HCT116 (cell line): ENCODE results near the gene LSMEM2. TPM values are rescaled to one million over a fixed set of nuclear protein-coding genes. Genes with fewer than 3 reads are reported as not detected.

ENCODE experiments used
- ATAC-seq: fragments of 200-7000 bp; cut with Tn5 transposase; 2 replicates; pipeline ENCODE4 v1.9.1; 2020; ENCODE audit warnings: mild to moderate bottlenecking, moderate library complexity
- BruUV-seq: library from RNA; stranded (reverse); fragments of 400-500 nt; replicated peaks from 2 replicates; lab custom pipeline; 2021; lab: Mats Ljungman, UMichigan
- CTCF ChIA-PET: fragments of 300-600 bp; sonication (Branson Sonifier 250); formaldehyde crosslinking; loops from one replicate; lab custom pipeline; 2021; ENCODE audit warnings: antibody characterized with exemption; lab: Charles Lee
- POLR2A ChIA-PET: fragments of 300-600, 350-600 bp; sonication (Branson Sonifier 250); formaldehyde crosslinking; loops from one replicate; lab custom pipeline; 2021; ENCODE audit warnings: antibody characterized with exemption; lab: Charles Lee
- RAD21 ChIA-PET, 2 experiments: fragments of 300-600 bp; sonication (Branson Sonifier 250); formaldehyde crosslinking; loops; one replicate each; lab custom pipeline; 2023; ENCODE audit warnings: low total read pairs in 2 of 2; ENCODE audit not compliant: uncharacterized antibody in 2 of 2, unreplicated experiment in 2 of 2, low non-redundant PET in 1 of 2; lab: Charles Lee
- DNase-seq: peaks from one replicate; pipeline ENCODE4 v3.0.0-alpha.2; 2010; ENCODE audit warnings: low read depth, low spot score
- H2AFZ ChIP-seq: fragments of 200-600 bp; shearing (Covaris generic), sonication (generic); 2 replicates; pipeline ENCODE4 v1.6.1; 2017; ENCODE audit warnings: low read depth, mixed run types, mixed read lengths, antibody characterized with exemption, low read length; ENCODE audit not compliant: poor library complexity, severe bottlenecking
- H3K27ac ChIP-seq: 2 replicates; pipeline ENCODE4 v1.5.1; 2012; ENCODE audit warnings: low read depth, low read length
- H3K27me3 ChIP-seq: fragments of 200-600 bp; sonication (generic); 2 replicates; pipeline ENCODE4 v1.6.1; 2016; ENCODE audit warnings: mixed run types, low read length, mixed read lengths; ENCODE audit not compliant: insufficient read depth
- H3K36me3 ChIP-seq, 2 experiments: fragments of 200-500 bp in 1 of 2; fragments of 200-600 bp in 1 of 2; sonication (Bioruptor generic) in 1 of 2; sonication (generic) in 1 of 2; 2 replicates each; pipeline versions ENCODE4 v1.5.1 to v1.6.1; 2014 to 2016; ENCODE audit warnings: low read length in 2 of 2, inconsistent platforms in 1 of 2, mixed read lengths in 1 of 2, mixed run types in 1 of 2; ENCODE audit not compliant: insufficient read depth in 2 of 2, control insufficient read depth in 1 of 2
- H3K4me1 ChIP-seq, 2 experiments: fragments of 200-600 bp in 1 of 2; sonication (generic) in 1 of 2; 2 replicates each; pipeline versions ENCODE4 v1.5.1 to v1.6.1; 2012 to 2017; ENCODE audit warnings: low read length in 2 of 2, inconsistent platforms in 1 of 2, mild to moderate bottlenecking in 1 of 2, mixed read lengths in 1 of 2, mixed run types in 1 of 2, moderate library complexity in 1 of 2; ENCODE audit not compliant: insufficient read depth in 2 of 2, control insufficient read depth in 1 of 2
- H3K4me2 ChIP-seq: fragments of 200-600 bp; sonication (generic); 2 replicates; pipeline ENCODE4 v1.6.1; 2017; ENCODE audit warnings: mixed run types, low read length, mixed read lengths
- H3K4me3 ChIP-seq, 2 experiments: fragments of 200-600 bp in 1 of 2; sonication (generic) in 1 of 2; replicated peaks in 1 of 2; 2 replicates each; pipeline ENCODE4 v1.5.1; 2011 to 2016; ENCODE audit warnings: low read length in 2 of 2, control low read depth in 1 of 2, low read depth in 1 of 2, mild to moderate bottlenecking in 1 of 2, mixed read lengths in 1 of 2, mixed run types in 1 of 2
- H3K79me2 ChIP-seq: fragments of 200-600 bp; sonication (generic); 2 replicates; pipeline ENCODE4 v1.6.1; 2017; ENCODE audit warnings: mild to moderate bottlenecking, mixed run types, low read length, moderate library complexity, mixed read lengths; ENCODE audit not compliant: insufficient read depth
- H3K9ac ChIP-seq: fragments of 200-600 bp; sonication (generic); 2 replicates; pipeline ENCODE4 v1.6.1; 2016; ENCODE audit warnings: low read length, mixed read lengths
- H3K9me2 ChIP-seq: fragments of 200-600 bp; sonication (generic), shearing (Covaris generic); 2 replicates; pipeline ENCODE4 v1.6.1; 2017; ENCODE audit warnings: mixed run types, mild to moderate bottlenecking, moderate library complexity; ENCODE audit not compliant: insufficient read depth
- H3K9me3 ChIP-seq, 2 experiments: fragments of 200-500 bp in 1 of 2; fragments of 200-600 bp in 1 of 2; sonication (Bioruptor generic) in 1 of 2; sonication (generic) in 1 of 2; 2 replicates each; pipeline ENCODE4 v1.6.1; 2014 to 2017; ENCODE audit warnings: low read length in 2 of 2, mixed read lengths in 2 of 2, inconsistent platforms in 1 of 2, low read depth in 1 of 2, mild to moderate bottlenecking in 1 of 2, mixed run types in 1 of 2, moderate library complexity in 1 of 2; ENCODE audit not compliant: control insufficient read depth in 1 of 2, insufficient read depth in 1 of 2
- H4K20me1 ChIP-seq: fragments of 200-600 bp; sonication (generic), shearing (Covaris generic); 2 replicates; pipeline ENCODE4 v1.6.1; 2017; ENCODE audit warnings: mixed run types, mild to moderate bottlenecking, moderate library complexity; ENCODE audit not compliant: insufficient read depth
- CTCF ChIP-seq, 3 experiments: fragments of 200-600 bp in 1 of 3; sonication (generic) in 1 of 3; IDR thresholded peaks in 2 of 3; conservative IDR thresholded peaks in 1 of 3; 2 replicates each; pipeline ENCODE4 v1.5.1; 2012 to 2017; ENCODE audit warnings: low read depth in 2 of 3, low read length in 2 of 3, antibody characterized with exemption in 1 of 3, borderline replicate concordance in 1 of 3, control low read depth in 1 of 3, mild to moderate bottlenecking in 1 of 3, mixed read lengths in 1 of 3, mixed run types in 1 of 3, moderate library complexity in 1 of 3; ENCODE audit not compliant: insufficient read depth in 1 of 3
- EGR1 ChIP-seq: IDR thresholded peaks from 2 replicates; pipeline ENCODE4 v1.6.1; 2012; ENCODE audit warnings: low read depth
- ELF1 ChIP-seq: IDR thresholded peaks from 2 replicates; pipeline ENCODE4 v1.6.1; 2012; ENCODE audit warnings: low read depth, borderline replicate concordance
- FOSL1 ChIP-seq: IDR thresholded peaks from 2 replicates; pipeline ENCODE4 v1.6.1; 2012; ENCODE audit warnings: low read depth
- JUND ChIP-seq: IDR thresholded peaks from 2 replicates; pipeline ENCODE4 v1.6.1; 2012
- POLR2A ChIP-seq: IDR thresholded peaks from 2 replicates; pipeline ENCODE4 v1.7.0; 2011; ENCODE audit warnings: borderline replicate concordance; ENCODE audit not compliant: insufficient read depth, insufficient read length; ENCODE audit errors: extremely low read depth
- REST ChIP-seq: IDR thresholded peaks from 2 replicates; pipeline ENCODE4 v1.6.1; 2012; ENCODE audit warnings: low read depth
- SP1 ChIP-seq: IDR thresholded peaks from 2 replicates; pipeline ENCODE4 v1.6.1; 2012; ENCODE audit warnings: low read depth
- TCF7L2 ChIP-seq: IDR thresholded peaks from 2 replicates; pipeline ENCODE4 v1.7.0; 2011; ENCODE audit warnings: borderline replicate concordance, inconsistent platforms; ENCODE audit not compliant: insufficient read depth, insufficient read length; ENCODE audit errors: extremely low read depth
- ZFX ChIP-seq: fragments of 450-650 bp; IDR thresholded peaks from 2 replicates; pipeline ENCODE4 v1.6.1; 2017
- intact Hi-C: fragments of 100-400 bp; cut with micrococcal nuclease; formaldehyde crosslinking; loops from 2 replicates; pipeline ENCODE4 v1.10.0; 2022
- total RNA-seq: library from RNA; stranded (reverse); gene quantifications from one replicate; pipeline ENCODE4 v1.2.1, GENCODE V29; 2021; ENCODE audit not compliant: unreplicated experiment
- TF ChIP-seq, protein P1 (sequence below): IDR thresholded peaks from 2 replicates; pipeline ENCODE4 v1.6.1; 2011; ENCODE audit warnings: mild to moderate bottlenecking, low read length, moderate library complexity; ENCODE audit not compliant: insufficient replicate concordance; ENCODE audit errors: extremely low read depth

The LSMEM2 gene
- total RNA-seq, 1 experiment from 2014 or later, result not detected

GRCh38 chr3:50239649-50240048, 39.2 kb upstream of the LSMEM2 start:
- RAD21 ChIA-PET, result no interaction called here
- H3K9me3 ChIP-seq, result no peaks in the 10 kb centered on the region
- CTCF ChIA-PET, result no interaction called here
- H3K27me3 ChIP-seq, result no peaks in the 10 kb centered on the region
- TF ChIP-seq CTCF (IDR thresholded peaks at IDR 0.05 in 2 of 3, conservative IDR thresholded peaks at IDR 0.05 in 1 of 3; ENCODE audit: borderline replicate concordance in 1 of 3, insufficient read depth in 1 of 3, low read depth in 2 of 3, low read length in 2 of 3), result no peak
- no peak for TF ChIP-seq TCF7L2
- TF ChIP-seq ELF1, result no peak
- no peak for TF ChIP-seq ZFX
- no peak for TF ChIP-seq JUND
- TF ChIP-seq SP1, result no peak
- TF ChIP-seq REST, result no peak
- no peak for TF ChIP-seq FOSL1
- no peak for TF ChIP-seq EGR1
- no peak for TF ChIP-seq POLR2A
- TF ChIP-seq, protein P1, sequence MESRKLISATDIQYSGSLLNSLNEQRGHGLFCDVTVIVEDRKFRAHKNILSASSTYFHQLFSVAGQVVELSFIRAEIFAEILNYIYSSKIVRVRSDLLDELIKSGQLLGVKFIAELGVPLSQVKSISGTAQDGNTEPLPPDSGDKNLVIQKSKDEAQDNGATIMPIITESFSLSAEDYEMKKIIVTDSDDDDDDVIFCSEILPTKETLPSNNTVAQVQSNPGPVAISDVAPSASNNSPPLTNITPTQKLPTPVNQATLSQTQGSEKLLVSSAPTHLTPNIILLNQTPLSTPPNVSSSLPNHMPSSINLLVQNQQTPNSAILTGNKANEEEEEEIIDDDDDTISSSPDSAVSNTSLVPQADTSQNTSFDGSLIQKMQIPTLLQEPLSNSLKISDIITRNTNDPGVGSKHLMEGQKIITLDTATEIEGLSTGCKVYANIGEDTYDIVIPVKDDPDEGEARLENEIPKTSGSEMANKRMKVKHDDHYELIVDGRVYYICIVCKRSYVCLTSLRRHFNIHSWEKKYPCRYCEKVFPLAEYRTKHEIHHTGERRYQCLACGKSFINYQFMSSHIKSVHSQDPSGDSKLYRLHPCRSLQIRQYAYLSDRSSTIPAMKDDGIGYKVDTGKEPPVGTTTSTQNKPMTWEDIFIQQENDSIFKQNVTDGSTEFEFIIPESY, result no peak
- no peak overlapping the region for H3K4me2 ChIP-seq
- no peak overlapping the region for H3K27ac ChIP-seq
- H2AFZ ChIP-seq, result no peak overlapping the region
- POLR2A ChIA-PET, result no interaction called here
- peaks cover 0 to 5% of the 10 kb centered on the region in 2 experiments; a peak in 1 of 4 replicates for H3K36me3 ChIP-seq
- ATAC-seq, result no peak
- DNase-seq, result no peak
- H3K4me3 ChIP-seq, result no peak overlapping the region
- H3K9ac ChIP-seq, result 0 out of 2 replicates have a peak overlapping the region, but pooled peaks have one; percentile 79
- intact Hi-C loops, result no loop called here
- H3K9me2 ChIP-seq, result no peaks in the 10 kb centered on the region
- H4K20me1 ChIP-seq, result 0 out of 2 replicates have a peak, but pooled peaks cover 4% of the 10 kb centered on the region
- peaks cover 82% of the 10 kb centered on the region for H3K79me2 ChIP-seq
- no TSS peak for BruUV-seq
- H3K4me1 ChIP-seq, result peaks cover 38 to 52% of the 10 kb centered on the region in 2 experiments
